H1 (cell line): Measurements from ENCODE around the gene CERS5. TPM values are rescaled to one million over a fixed set of nuclear protein-coding genes. Genes with fewer than 3 reads are reported as not detected.

Source experiments
- CTCF ChIA-PET: fragments of 300-600 bp; sonication (Branson Sonifier 250); formaldehyde crosslinking; loops from one replicate; lab custom pipeline; 2021; ENCODE audit not compliant: partially characterized antibody; lab: Charles Lee
- POLR2A ChIA-PET: fragments of 300-600 bp; sonication (Branson Sonifier 250); formaldehyde crosslinking; loops from one replicate; lab custom pipeline; 2021; ENCODE audit warnings: inconsistent platforms; ENCODE audit not compliant: partially characterized antibody; lab: Charles Lee
- DNase-seq, 2 experiments: peaks; one replicate each; pipeline versions ENCODE4 v3.0.0 to v3.0.0-alpha.2; 2010 to 2022; ENCODE audit warnings: low spot score in 2 of 2, low read depth in 1 of 2, mixed read lengths in 1 of 2
- FAIRE-seq: peaks from 2 replicates; lab custom pipeline; 2011; peaks lifted over from hg19 to GRCh38; lab: Jason Lieb, UNC
- H2AFZ ChIP-seq: 2 replicates; pipeline ENCODE4 v1.8.1; 2012; ENCODE audit warnings: low read length, inconsistent platforms
- H2AK5ac ChIP-seq: 2 replicates; pipeline ENCODE4 v1.6.1; 2013; ENCODE audit warnings: low read depth, low read length
- H2BK120ac ChIP-seq: replicated peaks from 2 replicates; pipeline ENCODE3; 2013; ENCODE audit warnings: low read depth, low read length, inconsistent platforms
- H2BK12ac ChIP-seq: 2 replicates; pipeline ENCODE4 v1.6.1; 2013; ENCODE audit warnings: low read depth, low read length
- H2BK15ac ChIP-seq: 2 replicates; pipeline ENCODE4 v1.6.1; 2013; ENCODE audit warnings: low read length
- H2BK20ac ChIP-seq: 2 replicates; pipeline ENCODE4 v1.6.1; 2013; ENCODE audit warnings: low read length
- H2BK5ac ChIP-seq: 2 replicates; pipeline ENCODE4 v1.6.1; 2013; ENCODE audit warnings: low read depth, low read length
- H3K14ac ChIP-seq: 2 replicates; pipeline ENCODE4 v1.6.1; 2013; ENCODE audit warnings: inconsistent platforms; ENCODE audit not compliant: insufficient read length
- H3K18ac ChIP-seq: 2 replicates; pipeline ENCODE4 v1.6.1; 2013; ENCODE audit warnings: low read length; ENCODE audit errors: extremely low read depth
- H3K23ac ChIP-seq: 2 replicates; pipeline ENCODE4 v1.6.1; 2013; ENCODE audit warnings: inconsistent platforms; ENCODE audit not compliant: insufficient read length
- H3K23me2 ChIP-seq: 2 replicates; pipeline ENCODE4 v1.6.1; 2013; ENCODE audit warnings: low read depth, low read length
- H3K27ac ChIP-seq: 2 replicates; pipeline ENCODE4 v1.6.1; 2011; ENCODE audit warnings: low read depth, low read length, inconsistent platforms
- H3K27me3 ChIP-seq, 4 experiments: replicated peaks in 1 of 4; 1 replicate in 1 of 4; 2 replicates in 3 of 4; pipeline versions ENCODE4 v1.6.1 to v1.8.1; 2011 to 2013; ENCODE audit warnings: low read length in 3 of 4, mild to moderate bottlenecking in 3 of 4, inconsistent platforms in 2 of 4, mixed read lengths in 2 of 4, moderate library complexity in 1 of 4; ENCODE audit not compliant: control insufficient read depth in 3 of 4, insufficient read depth in 3 of 4; ENCODE audit errors: extremely low read depth in 1 of 4
- H3K36me3 ChIP-seq, 4 experiments: 2 replicates each; pipeline versions ENCODE4 v1.6.1 to v1.8.1; 2011 to 2013; ENCODE audit warnings: mild to moderate bottlenecking in 4 of 4, low read length in 3 of 4, moderate library complexity in 2 of 4, control low read depth in 1 of 4, inconsistent platforms in 1 of 4; ENCODE audit not compliant: insufficient read depth in 4 of 4, control insufficient read depth in 2 of 4
- H3K4ac ChIP-seq: replicated peaks from 2 replicates; pipeline ENCODE3; 2013; ENCODE audit warnings: low read length, low read depth, mixed read lengths, inconsistent platforms; ENCODE audit not compliant: insufficient read length
- H3K4me1 ChIP-seq, 4 experiments: replicated peaks in 1 of 4; 1 replicate in 1 of 4; 2 replicates in 3 of 4; pipeline versions ENCODE4 v1.6.1 to v1.8.1; 2011 to 2013; ENCODE audit warnings: low read length in 3 of 4, inconsistent platforms in 2 of 4, mixed read lengths in 1 of 4; ENCODE audit not compliant: insufficient read depth in 4 of 4, control insufficient read depth in 3 of 4
- H3K4me2 ChIP-seq, 2 experiments: 2 replicates each; pipeline versions ENCODE4 v1.6.1 to v1.8.1; 2011 to 2013; ENCODE audit warnings: low read depth in 2 of 2, low read length in 2 of 2, control low read depth in 1 of 2, inconsistent platforms in 1 of 2, mild to moderate bottlenecking in 1 of 2; ENCODE audit not compliant: insufficient read depth in 1 of 2
- H3K4me3 ChIP-seq, 4 experiments: fragments of 200-600, 300-600 bp in 1 of 4; sonication (generic), shearing (Covaris generic), sonication (Bioruptor Twin) in 1 of 4; 2 replicates each; pipeline versions ENCODE4 v1.5.1 to v1.8.1; 2011 to 2016; ENCODE audit warnings: low read length in 4 of 4, low read depth in 3 of 4, control low read depth in 2 of 4, inconsistent platforms in 2 of 4, mild to moderate bottlenecking in 2 of 4, mixed read lengths in 1 of 4, moderate library complexity in 1 of 4; ENCODE audit not compliant: insufficient read depth in 2 of 4; ENCODE audit errors: extremely low read depth in 1 of 4
- H3K56ac ChIP-seq: replicated peaks from 2 replicates; pipeline ENCODE3; 2013; ENCODE audit warnings: low read depth, mild to moderate bottlenecking, mixed read lengths, low read length, inconsistent platforms; ENCODE audit not compliant: insufficient read length
- H3K79me1 ChIP-seq: 2 replicates; pipeline ENCODE4 v1.6.1; 2013; ENCODE audit warnings: low read depth, low read length, control low read depth
- H3K79me2 ChIP-seq, 2 experiments: 2 replicates each; pipeline versions ENCODE4 v1.6.1 to v1.8.1; 2012 to 2013; ENCODE audit warnings: low read length in 2 of 2, mild to moderate bottlenecking in 2 of 2, inconsistent platforms in 1 of 2; ENCODE audit not compliant: insufficient read depth in 2 of 2, control insufficient read depth in 1 of 2
- H3K9ac ChIP-seq, 4 experiments: replicated peaks in 1 of 4; 1 replicate in 1 of 4; 2 replicates in 3 of 4; pipeline versions ENCODE4 v1.6.1 to v1.8.1; 2011 to 2013; ENCODE audit warnings: low read depth in 3 of 4, low read length in 3 of 4, control low read depth in 2 of 4, mild to moderate bottlenecking in 2 of 4, moderate library complexity in 2 of 4, inconsistent platforms in 1 of 4; ENCODE audit errors: extremely low read depth in 1 of 4
- H3K9me3 ChIP-seq, 2 experiments: 2 replicates each; pipeline versions ENCODE4 v1.6.1 to v1.8.1; 2012 to 2013; ENCODE audit warnings: mild to moderate bottlenecking in 2 of 2, moderate library complexity in 2 of 2, control low read depth in 1 of 2, inconsistent platforms in 1 of 2, low read depth in 1 of 2, low read length in 1 of 2, mixed read lengths in 1 of 2; ENCODE audit not compliant: insufficient read depth in 2 of 2
- H4K20me1 ChIP-seq, 2 experiments: replicated peaks in 1 of 2; 2 replicates each; pipeline versions ENCODE3 to v1.8.1; 2011 to 2013; ENCODE audit warnings: inconsistent platforms in 2 of 2, low read length in 2 of 2, mild to moderate bottlenecking in 1 of 2; ENCODE audit not compliant: insufficient read depth in 2 of 2, control insufficient read depth in 1 of 2
- H4K5ac ChIP-seq: 2 replicates; pipeline ENCODE4 v1.6.1; 2013; ENCODE audit warnings: low read length, low read depth, mixed read lengths, inconsistent platforms; ENCODE audit not compliant: insufficient read length
- H4K8ac ChIP-seq: 2 replicates; pipeline ENCODE4 v1.8.0; 2013; ENCODE audit warnings: mild to moderate bottlenecking, moderate library complexity, low read length, inconsistent platforms; ENCODE audit not compliant: insufficient read depth; ENCODE audit errors: extremely low read depth
- H4K91ac ChIP-seq: replicated peaks from 2 replicates; pipeline ENCODE3; 2013; ENCODE audit warnings: low read length, mixed read lengths, inconsistent platforms; ENCODE audit not compliant: insufficient read length
- BRCA1 ChIP-seq: IDR thresholded peaks from 2 replicates; pipeline ENCODE4 v1.6.1; 2012; ENCODE audit warnings: low read depth, low read length, improper control_type of control experiment
- KDM4A ChIP-seq: IDR thresholded peaks from one replicate; pipeline ENCODE4 v1.7.1; 2012; ENCODE audit warnings: low read depth, mild to moderate bottlenecking, moderate library complexity, low read length, inconsistent platforms; ENCODE audit not compliant: severe bottlenecking
- TEAD4 ChIP-seq: IDR thresholded peaks from 2 replicates; pipeline ENCODE4 v1.6.1; 2012; ENCODE audit warnings: low read depth, low read length, inconsistent platforms, mixed read lengths
- WGBS, 2 experiments: shearing (Covaris generic) in 1 of 2; methylation state at CpG; one replicate each; pipeline versions ENCODE4 v1.1.6 to v1.1.7; 2013 to 2015; ENCODE audit warnings: low lambda C conversion rate in 2 of 2, mixed read lengths in 2 of 2, inconsistent platforms in 1 of 2, low coverage in 1 of 2, missing lambda C conversion rate in 1 of 2; ENCODE audit not compliant: insufficient replicate concordance in 2 of 2, insufficient coverage in 1 of 2, insufficient read length in 1 of 2; ENCODE audit errors: extremely low coverage in 1 of 2, missing lambda C conversion rate in 1 of 2; 5-methylcytosine and 5-hydroxymethylcytosine counted together
- polyA plus RNA-seq, 7 experiments: library from polyadenylated mRNA; depleted of rRNA in 3 of 7; stranded (reverse) in 5 of 7; unstranded in 2 of 7; fragments of >200 nt in 5 of 7; fragments of 200-250 nt in 2 of 7; gene quantifications; 1 replicate in 5 of 7; 2 replicates in 1 of 7; 4 replicates in 1 of 7; pipeline versions ENCODE4 v1.2.1 to v1.2.3, GENCODE V29; 2011 to 2013; ENCODE audit warnings: missing spikeins in 2 of 7, mixed read lengths in 2 of 7
- total RNA-seq: library from RNA; stranded (reverse); fragmentation: NEBNext Ultra II Directional; extraction: Animal tissue kit (Norgen Biotek cat#: 25700); gene quantifications from 2 replicates; pipeline ENCODE4 v1.2.1, GENCODE V29; 2021
- TF ChIP-seq, protein P1 (sequence below): IDR thresholded peaks from 2 replicates; pipeline ENCODE4 v1.6.1; 2012; ENCODE audit warnings: inconsistent platforms

The CERS5 gene
- total and polyA plus RNA-seq, 2 of the 8 experiments (the other 6 are each of a cell fraction or from before 2014, with no cell fraction given): 69.2 to 119 TPM

- WGBS, 2 experiments: 86% methylated on average over 4 of the region's 4 CpGs; no CpG with 5 or more reads in 1 of the 2 experiments
- Histone ChIP-seq H2BK120ac (no peak overlapping the region), H2AK5ac (no peak overlapping the region), H3K23me2 (no peaks in the 10 kb centered on the region), H4K5ac (no peak overlapping the region), H4K91ac (no peak overlapping the region), H2BK12ac (no peak overlapping the region), H3K27ac (no peak overlapping the region), H3K36me3 (peaks cover 6 to 33% (median 22%) of the 10 kb centered on the region in 4 experiments), H3K9me3 (no peaks in the 10 kb centered on the region), H3K4ac (no peak overlapping the region), H3K9ac (no peak overlapping the region), H3K18ac (no peak overlapping the region), H3K4me3 (no peak overlapping the region), H3K4me1 (no peaks in the 10 kb centered on the region), H3K79me1 (no peaks in the 10 kb centered on the region), H2BK20ac (no peak overlapping the region), H4K8ac (no peak overlapping the region), H2BK15ac (no peak overlapping the region), H3K27me3 (no peaks in the 10 kb centered on the region), H3K23ac (no peak overlapping the region), H2AFZ (no peak overlapping the region), H3K56ac (no peak overlapping the region), H3K14ac (no peak overlapping the region), H3K79me2 (no peaks in the 10 kb centered on the region), H3K4me2 (no peak overlapping the region), H4K20me1 (no peaks in the 10 kb centered on the region), H2BK5ac (no peak overlapping the region)
- POLR2A ChIA-PET: interaction anchor here (0.6 to 1.0 kb wide), 4 partner anchors 14 to 112 kb away, joined by 3 to 4 read pairs (median 3); partner anchors contain the start of gene CERS5
- FAIRE-seq: no peak
- CTCF ChIA-PET: interaction anchor here (0.6 to 2.1 kb wide), 9 partner anchors 12 to 229 kb away, joined by 3 to 7 read pairs (median 4); no protein-coding TSS in a partner anchor
- DNase-seq: no peak
- TF ChIP-seq, protein P1, sequence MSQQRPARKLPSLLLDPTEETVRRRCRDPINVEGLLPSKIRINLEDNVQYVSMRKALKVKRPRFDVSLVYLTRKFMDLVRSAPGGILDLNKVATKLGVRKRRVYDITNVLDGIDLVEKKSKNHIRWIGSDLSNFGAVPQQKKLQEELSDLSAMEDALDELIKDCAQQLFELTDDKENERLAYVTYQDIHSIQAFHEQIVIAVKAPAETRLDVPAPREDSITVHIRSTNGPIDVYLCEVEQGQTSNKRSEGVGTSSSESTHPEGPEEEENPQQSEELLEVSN: no peak
- TF ChIP-seq TEAD4 (no peak), BRCA1 (no peak), KDM4A (no peak)
Observed at GRCh38 chr12:50196537-50196936, 29.4 kb upstream of the CERS5 start.
